ENCODE data around the gene ANXA11.

- TF ChIP-seq CTCF (conservative IDR thresholded peaks at IDR 0.05; ENCODE audit: low read length) (no peak), EZH2phosphoT487 (IDR thresholded peaks at IDR 0.05; ENCODE audit: borderline replicate concordance, low read depth, low read length) (no peak)
Observed at GRCh38 chr10:80104066-80104926, 101.0 kb downstream of the ANXA11 start.

Data from OCI-LY7 (cell line).